Measurements from ENCODE around the gene THOC5.

THOC5 gene

DNA sequence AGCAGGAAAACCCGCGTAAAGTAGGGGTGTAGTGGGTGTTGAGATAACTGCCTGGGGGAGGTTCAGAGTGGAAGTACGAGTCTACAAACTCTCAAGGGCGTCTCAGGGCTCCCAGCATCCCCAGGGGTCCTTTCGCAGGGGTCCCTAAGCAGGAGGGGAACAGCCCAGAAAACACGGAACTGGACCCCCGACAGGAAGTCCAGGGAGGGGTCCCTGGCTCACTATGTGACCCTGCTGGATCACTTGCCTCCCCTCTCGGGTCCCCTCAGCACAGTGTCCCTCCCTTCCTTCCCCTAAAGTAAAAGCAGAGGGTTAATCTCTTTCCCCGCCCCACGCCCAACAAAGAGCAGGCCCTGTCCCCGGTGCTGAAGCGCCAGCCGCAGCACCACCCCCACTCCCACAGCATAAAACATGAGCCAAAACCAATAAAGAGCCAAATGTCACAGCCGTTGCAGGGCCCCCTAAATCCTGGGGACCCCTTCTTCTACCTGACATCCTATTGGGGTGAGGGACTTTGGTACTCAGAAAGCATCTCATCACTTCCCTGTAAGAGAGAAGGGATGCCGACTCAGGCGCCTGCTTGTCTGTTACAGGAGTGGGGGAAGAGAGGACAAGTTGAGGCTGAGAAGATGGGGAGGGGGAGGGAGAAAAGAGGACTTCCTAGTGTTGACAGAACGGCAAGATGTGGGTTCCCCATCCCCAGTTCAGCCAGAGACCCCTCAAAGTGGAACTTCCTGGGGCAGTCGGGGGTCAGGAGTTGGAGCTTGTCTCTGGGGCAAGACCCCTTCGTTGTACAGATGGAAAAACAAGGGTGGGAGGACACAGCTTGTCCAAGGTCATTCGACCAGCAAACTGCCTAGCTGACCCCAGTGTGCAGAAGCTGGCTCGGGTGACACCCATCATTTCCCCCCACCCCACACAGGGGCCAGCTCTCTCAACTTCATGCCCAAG, 75.0 kb downstream of the THOC5 start:
- TF ChIP-seq, protein P1, sequence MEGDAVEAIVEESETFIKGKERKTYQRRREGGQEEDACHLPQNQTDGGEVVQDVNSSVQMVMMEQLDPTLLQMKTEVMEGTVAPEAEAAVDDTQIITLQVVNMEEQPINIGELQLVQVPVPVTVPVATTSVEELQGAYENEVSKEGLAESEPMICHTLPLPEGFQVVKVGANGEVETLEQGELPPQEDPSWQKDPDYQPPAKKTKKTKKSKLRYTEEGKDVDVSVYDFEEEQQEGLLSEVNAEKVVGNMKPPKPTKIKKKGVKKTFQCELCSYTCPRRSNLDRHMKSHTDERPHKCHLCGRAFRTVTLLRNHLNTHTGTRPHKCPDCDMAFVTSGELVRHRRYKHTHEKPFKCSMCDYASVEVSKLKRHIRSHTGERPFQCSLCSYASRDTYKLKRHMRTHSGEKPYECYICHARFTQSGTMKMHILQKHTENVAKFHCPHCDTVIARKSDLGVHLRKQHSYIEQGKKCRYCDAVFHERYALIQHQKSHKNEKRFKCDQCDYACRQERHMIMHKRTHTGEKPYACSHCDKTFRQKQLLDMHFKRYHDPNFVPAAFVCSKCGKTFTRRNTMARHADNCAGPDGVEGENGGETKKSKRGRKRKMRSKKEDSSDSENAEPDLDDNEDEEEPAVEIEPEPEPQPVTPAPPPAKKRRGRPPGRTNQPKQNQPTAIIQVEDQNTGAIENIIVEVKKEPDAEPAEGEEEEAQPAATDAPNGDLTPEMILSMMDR (IDR thresholded peaks at IDR 0.05; ENCODE audit: low read depth, low read length, poor library complexity, severe bottlenecking) = no peak
- no peak for TF ChIP-seq EZH2phosphoT487 (IDR thresholded peaks at IDR 0.05; ENCODE audit: borderline replicate concordance, low read length)
- H3K4me3 ChIP-seq (ENCODE audit: low read length) = no peak overlapping the region
- H3K36me3 ChIP-seq (ENCODE audit: control insufficient read depth, low read length) = no peaks in the 10 kb centered on the region
- no peak overlapping the region for H3K27ac ChIP-seq (ENCODE audit: low read depth, low read length)
- H3K9me2 ChIP-seq (replicated peaks; ENCODE audit: control insufficient read depth, low read length) = no peaks in the 10 kb centered on the region
- H3K79me2 ChIP-seq (ENCODE audit: control insufficient read depth, low read length) = no peaks in the 10 kb centered on the region
- peaks cover 3% of the 10 kb centered on the region for H4K20me1 ChIP-seq (ENCODE audit: control insufficient read depth, insufficient read depth, low read depth, low read length)
- peaks cover 19% of the 10 kb centered on the region for H3K4me1 ChIP-seq (ENCODE audit: control insufficient read depth, low read length)
- no peaks in the 10 kb centered on the region for H3K9me3 ChIP-seq (ENCODE audit: control insufficient read depth, insufficient read depth, low read length)
- peaks cover 45% of the 10 kb centered on the region for H3K27me3 ChIP-seq (ENCODE audit: control insufficient read depth, low read length)
- no peaks in the 10 kb centered on the region for H3F3A ChIP-seq (ENCODE audit: control insufficient read depth, insufficient read depth)
- H3K4me2 ChIP-seq (ENCODE audit: low read length) = no peak overlapping the region

DNA sequence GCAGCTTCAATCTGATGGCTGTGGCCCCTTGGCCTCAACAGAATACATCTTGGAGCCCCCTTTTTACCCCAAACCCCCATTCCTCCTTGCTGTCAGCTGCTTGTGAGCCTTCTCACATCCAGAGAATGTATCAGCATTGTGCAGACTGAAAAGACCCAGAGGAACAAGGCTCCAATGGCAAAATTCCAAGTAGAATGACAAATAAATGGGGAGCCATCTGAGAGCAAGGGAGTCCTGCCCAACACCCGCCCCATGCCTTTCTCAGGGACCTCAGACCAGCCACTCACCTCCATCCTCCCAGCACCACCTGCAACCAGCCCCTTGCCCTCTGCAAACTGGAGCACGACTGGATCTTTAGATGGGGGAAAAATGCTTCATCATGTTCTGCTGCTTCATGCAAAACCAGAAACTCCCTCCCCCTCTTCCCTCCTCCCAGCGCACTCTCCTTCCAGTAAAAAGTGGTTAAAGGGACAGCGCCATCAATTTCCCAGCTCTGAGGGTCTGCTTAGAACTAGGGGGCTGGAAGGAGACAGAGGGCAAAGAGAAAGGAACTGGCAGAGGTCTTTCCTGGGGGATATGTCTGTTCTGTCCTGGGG, 75.7 kb downstream of the THOC5 start:
- H3K36me3 ChIP-seq (ENCODE audit: control insufficient read depth, low read length) = no peaks in the 10 kb centered on the region
- H3F3A ChIP-seq (ENCODE audit: control insufficient read depth, insufficient read depth) = no peaks in the 10 kb centered on the region
- no peak overlapping the region for H3K4me3 ChIP-seq (ENCODE audit: low read length)
- H3K9me2 ChIP-seq (replicated peaks; ENCODE audit: control insufficient read depth, low read length) = no peaks in the 10 kb centered on the region
- peaks cover 19% of the 10 kb centered on the region for H3K4me1 ChIP-seq (ENCODE audit: control insufficient read depth, low read length)
- H3K9me3 ChIP-seq (ENCODE audit: control insufficient read depth, insufficient read depth, low read length) = no peaks in the 10 kb centered on the region
- no peak overlapping the region for H3K27ac ChIP-seq (ENCODE audit: low read depth, low read length)
- peaks cover 47% of the 10 kb centered on the region for H3K27me3 ChIP-seq (ENCODE audit: control insufficient read depth, low read length)
- no peak overlapping the region for H3K4me2 ChIP-seq (ENCODE audit: low read length)
- no peak for TF ChIP-seq EZH2phosphoT487 (IDR thresholded peaks at IDR 0.05; ENCODE audit: borderline replicate concordance, low read length)
- TF ChIP-seq, protein P1 (IDR thresholded peaks at IDR 0.05; ENCODE audit: low read depth, low read length, poor library complexity, severe bottlenecking) = no peak
- no peaks in the 10 kb centered on the region for H3K79me2 ChIP-seq (ENCODE audit: control insufficient read depth, low read length)
- peaks cover 3% of the 10 kb centered on the region for H4K20me1 ChIP-seq (ENCODE audit: control insufficient read depth, insufficient read depth, low read depth, low read length)

DNA sequence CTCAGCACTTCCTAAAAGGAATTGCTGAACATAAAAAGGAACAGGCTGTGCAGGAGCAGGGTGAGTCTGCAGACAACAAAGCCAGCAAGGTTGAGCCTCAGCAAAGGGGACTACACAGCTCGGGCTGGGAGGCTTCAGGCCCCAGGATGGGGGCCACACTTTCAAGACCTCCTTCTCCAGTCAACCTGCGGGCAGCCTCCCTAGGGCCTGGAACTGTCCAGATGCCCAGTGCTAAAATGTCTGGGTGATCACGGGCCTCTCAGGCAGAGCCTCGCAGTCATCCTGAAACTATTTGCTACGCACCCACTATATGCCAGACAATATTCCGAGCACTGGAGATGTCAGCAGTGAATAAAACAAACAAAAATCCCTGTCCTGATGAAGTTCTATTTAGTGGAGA, 77.4 kb downstream of the THOC5 start:
- Histone ChIP-seq H3K4me1 (ENCODE audit: control insufficient read depth, low read length) (peaks cover 19% of the 10 kb centered on the region), H3K4me2 (ENCODE audit: low read length) (peak overlapping the region; percentile 51), H3K4me3 (ENCODE audit: low read length) (peak overlapping the region; percentile 19), H3F3A (ENCODE audit: control insufficient read depth, insufficient read depth) (no peaks in the 10 kb centered on the region), H3K9me2 (replicated peaks; ENCODE audit: control insufficient read depth, low read length) (no peaks in the 10 kb centered on the region), H3K27ac (ENCODE audit: low read depth, low read length) (no peak overlapping the region), H3K27me3 (ENCODE audit: control insufficient read depth, low read length) (peaks cover 58% of the 10 kb centered on the region), H3K9me3 (ENCODE audit: control insufficient read depth, insufficient read depth, low read length) (no peaks in the 10 kb centered on the region), H4K20me1 (ENCODE audit: control insufficient read depth, insufficient read depth, low read depth, low read length) (peaks cover 3% of the 10 kb centered on the region), H3K79me2 (ENCODE audit: control insufficient read depth, low read length) (no peaks in the 10 kb centered on the region), H3K36me3 (ENCODE audit: control insufficient read depth, low read length) (no peaks in the 10 kb centered on the region)
- TF ChIP-seq, protein P1 (IDR thresholded peaks at IDR 0.05; ENCODE audit: low read depth, low read length, poor library complexity, severe bottlenecking) = no peak
- TF ChIP-seq EZH2phosphoT487 (IDR thresholded peaks at IDR 0.05; ENCODE audit: borderline replicate concordance, low read length) = no peak
